HepG2 (cell line): Measurements from ENCODE around the gene PROM2.

Experiments
- CHCHD3 ChIP-seq: sonication (generic); formaldehyde crosslinking; IDR thresholded peaks from 2 replicates; pipeline ENCODE4 v1.8.0; 2022; ENCODE audit warnings: mild to moderate bottlenecking, missing genetic modification reagents, moderate library complexity
- CTCF ChIP-seq: sonication (generic); formaldehyde crosslinking; IDR thresholded peaks from 2 replicates; pipeline ENCODE4 v1.5.0; 2020; ENCODE audit warnings: mild to moderate bottlenecking, missing genetic modification reagents, moderate library complexity
- GABPA ChIP-seq, 2 experiments: IDR thresholded peaks; 2 replicates each; pipeline ENCODE4 v1.6.1; 2011 to 2016; ENCODE audit warnings: low read depth in 2 of 2, low read length in 1 of 2, missing biosample characterization in 1 of 2, missing genetic modification characterization in 1 of 2
- HINFP ChIP-seq: sonication (generic); formaldehyde crosslinking; IDR thresholded peaks from 2 replicates; pipeline ENCODE4 v1.4.0; 2020; ENCODE audit warnings: low read depth, mild to moderate bottlenecking, missing genetic modification reagents
- JUN ChIP-seq: sonication (generic); formaldehyde crosslinking; IDR thresholded peaks from 2 replicates; pipeline ENCODE4 v1.4.0; 2020; ENCODE audit warnings: mild to moderate bottlenecking, missing genetic modification reagents
- MAF1 ChIP-seq: sonication (generic); formaldehyde crosslinking; IDR thresholded peaks from 2 replicates; pipeline ENCODE4 v1.5.0; 2020; ENCODE audit warnings: missing genetic modification reagents, borderline replicate concordance
- POLR2A ChIP-seq, 2 experiments: IDR thresholded peaks; 2 replicates each; pipeline ENCODE4 v1.6.1; 2011; ENCODE audit warnings: low read depth in 2 of 2, low read length in 2 of 2, mild to moderate bottlenecking in 1 of 2, moderate library complexity in 1 of 2; ENCODE audit not compliant: insufficient read depth in 1 of 2
- RAD51 ChIP-seq: fragments of 450-650 bp; IDR thresholded peaks from 2 replicates; pipeline ENCODE4 v1.6.1; 2016; ENCODE audit warnings: borderline replicate concordance
- SP1 ChIP-seq, 2 experiments: fragments of 450-650 bp in 1 of 2; sonication (generic) in 1 of 2; formaldehyde crosslinking in 1 of 2; IDR thresholded peaks; 2 replicates each; pipeline versions ENCODE4 v1.4.0 to v1.6.1; 2016 to 2020; ENCODE audit warnings: missing genetic modification reagents in 1 of 2
- U2AF2 ChIP-seq: fragments of 200-400 bp; formaldehyde crosslinking; IDR thresholded peaks from 2 replicates; pipeline ENCODE4 v1.6.1; 2017; ENCODE audit warnings: low read depth, mild to moderate bottlenecking, low read length
- USF2 ChIP-seq, 2 experiments: sonication (generic) in 1 of 2; formaldehyde crosslinking in 1 of 2; IDR thresholded peaks; 2 replicates each; pipeline versions ENCODE4 v1.5.1 to v1.6.1; 2011 to 2020; ENCODE audit warnings: borderline replicate concordance in 1 of 2, low read depth in 1 of 2, low read length in 1 of 2, mild to moderate bottlenecking in 1 of 2, missing genetic modification reagents in 1 of 2, moderate library complexity in 1 of 2
- ZNF18 ChIP-seq: sonication (generic); formaldehyde crosslinking; IDR thresholded peaks from 2 replicates; pipeline ENCODE4 v1.8.0; 2022; ENCODE audit warnings: mild to moderate bottlenecking, missing genetic modification reagents; ENCODE audit not compliant: insufficient replicate concordance
- ZNF646 ChIP-seq: sonication (generic); formaldehyde crosslinking; IDR thresholded peaks from 2 replicates; pipeline ENCODE4 v1.9.0; 2021; ENCODE audit warnings: mild to moderate bottlenecking, missing genetic modification reagents

GRCh38 chr2:95313296-95314131, 39.3 kb downstream of the PROM2 start:
- TF ChIP-seq CTCF: no peak
- TF ChIP-seq USF2 (IDR thresholded peaks at IDR 0.05; ENCODE audit: low read depth, low read length): no peak
- no peak for TF ChIP-seq USF2 (CRISPR knock-in tag; IDR thresholded peaks at IDR 0.05; ENCODE audit: borderline replicate concordance)
- TF ChIP-seq ZNF18 (CRISPR knock-in tag): no peak
- no peak for TF ChIP-seq GABPA (IDR thresholded peaks at IDR 0.05; ENCODE audit: low read depth, low read length)
- no peak for TF ChIP-seq GABPA (CRISPR knock-in tag; IDR thresholded peaks at IDR 0.05; ENCODE audit: low read depth)
- no peak for TF ChIP-seq CHCHD3 (CRISPR knock-in tag)
- TF ChIP-seq JUN: no peak
- TF ChIP-seq POLR2A (IDR thresholded peaks at IDR 0.05; ENCODE audit: insufficient read depth in 1 of 2, low read depth in 2 of 2, low read length in 2 of 2): no peak
- no peak for TF ChIP-seq SP1 (IDR thresholded peaks at IDR 0.05)
- no peak for TF ChIP-seq SP1 (CRISPR knock-in tag; IDR thresholded peaks at IDR 0.05)
- TF ChIP-seq U2AF2: no peak
- no peak for TF ChIP-seq ZNF646 (CRISPR knock-in tag)
- no peak for TF ChIP-seq MAF1 (CRISPR knock-in tag)
- no peak for TF ChIP-seq RAD51
- no peak for TF ChIP-seq HINFP (CRISPR knock-in tag)
